HuH-7.5 (cell line): ENCODE measurements around the gene ADGRL3.
"Not testable (repeated sequence)": the region's sequence is repeated elsewhere in the genome, so short reads cannot be mapped to it uniquely, and the experiment has no call there.

Experiments used
- DNase-seq: peaks from one replicate; pipeline ENCODE4 v3.0.0; 2011; ENCODE audit warnings: low spot score

Gene ADGRL3

DNA sequence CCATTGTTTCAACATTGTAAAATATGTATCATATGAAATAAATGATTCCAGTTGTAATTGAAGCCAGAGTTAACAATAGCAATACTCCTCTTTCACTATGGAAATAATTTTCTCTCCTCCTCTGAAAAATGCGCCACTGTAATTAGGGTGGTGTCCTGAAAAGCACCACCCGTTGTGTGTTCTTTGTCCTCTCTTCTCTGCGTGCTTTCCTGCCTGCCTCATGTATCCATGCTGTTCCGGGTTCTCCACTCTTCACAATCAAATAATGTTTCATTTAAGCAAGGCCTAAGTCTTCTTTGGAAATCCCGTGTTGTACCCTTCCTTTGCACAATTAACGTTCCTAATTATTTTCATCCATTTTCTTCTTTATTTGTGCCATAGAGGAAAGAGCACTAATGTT lies 293.3 kb downstream of the ADGRL3 start:
- no peak for DNase-seq

DNA sequence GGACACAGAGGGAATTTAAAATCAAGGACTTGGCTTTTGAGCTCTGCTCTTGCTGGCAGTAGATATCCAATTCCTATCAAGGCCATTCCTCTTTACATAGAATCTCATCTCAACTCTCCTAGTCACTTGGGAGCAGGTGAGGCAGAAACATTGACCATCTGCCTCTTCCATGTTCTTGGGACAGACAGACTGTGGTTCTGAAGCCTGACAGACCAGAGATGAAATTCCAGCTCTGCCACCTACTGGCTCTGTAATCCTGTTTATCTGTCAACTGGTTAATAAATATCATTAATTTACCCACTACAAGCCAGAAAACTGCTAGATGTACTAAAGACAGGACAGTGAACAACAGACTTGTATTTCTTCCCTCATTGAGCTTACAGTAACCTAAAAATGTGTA lies 300.8 kb downstream of the ADGRL3 start:
- DNase-seq, result no peak

DNA sequence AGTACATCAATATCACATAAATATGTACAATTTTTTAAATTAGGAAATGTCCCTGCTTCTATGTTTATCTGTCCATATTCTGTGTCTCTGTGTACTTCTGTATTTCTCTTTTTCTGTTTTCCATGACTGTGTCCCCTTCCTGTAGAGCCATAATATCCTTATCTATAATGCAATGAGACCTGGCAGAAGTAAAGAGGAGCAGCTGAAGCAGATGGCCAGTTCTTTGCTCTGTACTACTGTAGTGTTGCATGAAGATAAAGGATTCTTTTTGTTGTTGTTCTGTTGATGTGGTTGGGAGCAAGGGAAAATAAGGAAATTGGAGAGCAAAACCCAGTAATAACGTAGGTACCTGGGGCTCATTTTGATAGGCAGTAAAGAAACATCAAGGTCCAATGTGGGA lies 301.7 kb downstream of the ADGRL3 start:
- no peak for DNase-seq

- no peak for DNase-seq
Measured at GRCh38 chr4:61505773-61506685, 305.9 kb downstream of the ADGRL3 start.

- no peak for DNase-seq
Measured at GRCh38 chr4:61507091-61507490, 307.0 kb downstream of the ADGRL3 start.

DNA sequence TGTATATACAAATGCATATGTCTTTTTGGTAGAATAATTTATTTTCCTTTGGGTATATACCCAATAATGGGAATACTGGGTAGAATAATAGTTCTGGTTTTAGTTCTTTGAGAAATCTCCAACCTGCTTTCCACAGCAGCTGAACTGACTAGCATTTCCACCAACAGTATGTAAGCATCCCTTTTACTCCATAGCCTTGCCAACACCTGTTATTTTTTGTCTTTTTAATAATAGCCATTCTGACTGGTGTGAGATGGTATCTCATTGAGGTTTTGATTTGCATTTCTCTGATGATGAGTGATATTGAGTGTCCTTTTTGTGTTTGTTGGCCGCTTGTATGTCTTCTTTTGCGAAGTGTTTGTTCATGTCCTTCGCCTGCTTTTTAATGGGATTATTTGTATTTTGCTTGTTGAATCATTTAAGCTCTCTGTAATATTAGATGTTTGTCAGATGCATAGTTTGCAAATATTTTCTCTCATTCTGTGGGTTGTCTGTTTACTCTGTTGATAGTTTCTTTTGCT lies 309.7 kb downstream of the ADGRL3 start:
- DNase-seq, result not testable (repeated sequence)

DNA sequence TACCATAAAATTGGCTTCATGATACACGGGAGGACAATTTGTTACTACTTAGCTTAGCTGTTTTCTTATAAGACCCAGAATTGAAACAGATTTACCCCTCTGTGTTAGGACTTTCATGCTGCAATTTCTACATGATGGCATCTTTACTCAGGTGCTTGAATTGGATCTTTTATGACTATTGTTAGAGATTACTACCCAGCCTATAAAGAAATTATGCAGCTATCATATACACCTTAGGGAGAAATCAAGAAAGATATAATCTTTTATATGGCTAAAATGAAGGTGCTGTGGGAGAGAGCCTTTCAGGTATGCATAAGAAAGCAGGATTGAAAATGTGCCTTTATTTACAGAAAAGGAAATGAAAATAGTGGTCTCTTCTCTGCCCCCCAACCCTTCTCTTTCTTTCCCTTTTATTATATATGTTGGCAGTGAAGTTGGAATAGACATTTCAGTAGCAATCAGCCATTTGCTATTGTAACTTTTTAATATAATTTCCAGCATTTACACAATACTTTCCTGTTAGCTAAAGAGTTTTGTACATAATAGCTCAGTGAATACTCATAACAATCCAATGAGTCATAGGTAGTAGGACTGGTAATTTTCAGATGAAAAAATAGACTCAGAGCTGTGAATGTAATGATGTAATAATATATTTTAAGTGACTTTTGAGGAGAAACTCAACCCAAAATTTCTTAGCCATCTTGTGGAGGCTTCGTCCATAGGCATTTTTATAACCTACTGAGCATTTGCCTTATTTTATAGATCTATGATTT lies 311.8 kb downstream of the ADGRL3 start:
- no peak for DNase-seq

- DNase-seq, result no peak
Measured at GRCh38 chr4:61514991-61515390, 314.9 kb downstream of the ADGRL3 start.

DNA sequence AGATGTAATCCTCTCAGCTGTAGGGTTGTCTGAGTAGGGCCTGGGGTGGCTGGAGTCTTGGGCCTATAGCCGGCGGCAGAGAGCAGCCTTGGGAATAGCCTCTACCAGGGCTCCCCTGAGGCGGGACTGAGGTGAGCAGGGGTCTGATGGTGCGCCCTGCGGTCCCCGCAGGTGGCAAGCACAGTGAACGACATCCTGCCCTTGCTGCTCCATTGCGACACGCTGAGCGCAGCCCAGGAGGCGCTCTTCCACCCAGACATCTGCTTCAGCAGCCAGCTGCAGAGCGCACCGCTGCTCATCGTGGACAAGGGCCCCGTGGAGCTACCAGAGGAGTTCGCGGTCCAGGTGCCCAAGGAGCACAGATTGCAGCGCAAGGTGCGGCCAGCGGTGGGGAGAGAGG lies 317.0 kb downstream of the ADGRL3 start:
- DNase-seq, result peak; percentile 9

- DNase-seq, result no peak
Measured at GRCh38 chr4:61520166-61520565, 320.0 kb downstream of the ADGRL3 start.

DNA sequence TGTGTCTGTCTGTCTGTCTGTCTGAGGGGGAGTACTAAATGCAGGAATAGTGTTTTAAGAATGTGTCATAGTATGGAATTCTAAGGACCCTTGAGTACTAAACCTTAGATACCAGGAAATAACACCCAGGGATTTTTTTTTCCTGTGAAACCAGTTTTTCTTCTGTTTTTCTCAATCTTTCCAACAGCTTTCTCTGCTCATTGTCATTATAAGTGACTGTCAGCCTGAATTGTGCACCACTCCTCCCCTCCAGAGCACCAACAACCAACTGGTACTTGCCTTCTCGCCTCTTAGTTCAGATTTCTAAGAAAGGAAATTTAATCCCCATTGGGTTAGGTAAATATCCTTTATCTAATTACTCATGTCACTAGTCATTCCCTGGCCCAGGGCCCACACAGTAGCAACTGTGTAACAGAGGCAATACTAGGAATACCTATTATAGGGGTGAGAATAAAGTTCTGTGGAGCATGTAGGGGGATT lies 320.6 kb downstream of the ADGRL3 start:
- no peak for DNase-seq

DNA sequence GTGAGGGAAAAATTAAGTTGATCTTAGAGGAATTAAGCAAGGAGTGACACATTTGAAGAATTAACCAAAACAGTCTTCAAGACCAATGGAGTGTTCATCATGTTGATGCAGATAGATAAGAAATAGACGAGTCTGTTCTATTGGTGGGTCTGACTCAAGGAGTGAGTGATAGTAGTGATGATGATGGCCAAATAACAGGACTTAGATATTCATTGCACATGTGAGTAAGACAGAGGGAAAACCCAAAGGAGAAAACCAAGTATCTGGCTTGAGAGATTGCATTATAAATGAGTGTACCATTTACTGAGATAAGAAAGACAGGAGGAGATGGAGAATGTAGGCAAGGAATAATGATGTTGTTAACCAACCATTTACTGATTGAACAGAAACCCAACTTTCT lies 321.3 kb downstream of the ADGRL3 start:
- DNase-seq, result no peak

DNA sequence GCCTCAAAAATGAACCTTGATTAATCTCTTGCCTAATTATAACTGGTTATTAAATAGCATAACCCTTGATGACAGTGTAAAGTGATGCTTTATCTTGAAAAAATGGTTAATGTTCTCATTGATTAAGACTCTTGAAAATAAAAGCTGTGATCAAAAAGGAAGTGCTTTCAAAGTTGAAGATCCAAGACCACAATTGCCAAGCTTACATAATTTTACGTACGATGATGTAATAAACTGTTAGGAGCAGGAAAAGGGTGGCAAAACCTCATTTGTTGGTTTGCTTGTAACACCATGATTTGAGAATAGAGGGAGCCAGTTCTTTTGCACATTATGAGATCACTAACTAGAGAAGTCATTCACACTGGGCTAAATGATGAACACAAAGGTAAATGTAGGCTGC lies 322.2 kb downstream of the ADGRL3 start:
- DNase-seq, result no peak

- DNase-seq, result no peak
Measured at GRCh38 chr4:61527888-61528287, 327.8 kb downstream of the ADGRL3 start.

DNA sequence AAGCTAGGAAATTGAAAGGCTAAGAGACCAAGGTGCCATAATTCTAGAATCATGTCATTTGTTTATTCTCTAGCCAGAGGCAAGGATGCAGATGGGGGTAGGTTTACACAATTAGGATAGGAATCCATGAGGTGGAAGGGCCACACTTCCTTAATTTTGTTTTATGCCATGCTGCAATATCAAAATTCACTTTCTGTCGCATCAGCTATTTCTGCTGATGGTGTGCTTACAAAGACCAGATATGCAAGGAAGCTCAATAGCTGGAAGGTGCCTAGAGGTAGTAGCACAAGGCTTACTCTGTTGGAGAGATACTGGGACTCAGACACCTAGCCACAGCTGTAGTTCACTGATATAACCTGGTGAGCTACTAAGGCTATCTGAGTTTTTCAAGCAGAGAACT lies 328.5 kb downstream of the ADGRL3 start:
- DNase-seq, result no peak

DNA sequence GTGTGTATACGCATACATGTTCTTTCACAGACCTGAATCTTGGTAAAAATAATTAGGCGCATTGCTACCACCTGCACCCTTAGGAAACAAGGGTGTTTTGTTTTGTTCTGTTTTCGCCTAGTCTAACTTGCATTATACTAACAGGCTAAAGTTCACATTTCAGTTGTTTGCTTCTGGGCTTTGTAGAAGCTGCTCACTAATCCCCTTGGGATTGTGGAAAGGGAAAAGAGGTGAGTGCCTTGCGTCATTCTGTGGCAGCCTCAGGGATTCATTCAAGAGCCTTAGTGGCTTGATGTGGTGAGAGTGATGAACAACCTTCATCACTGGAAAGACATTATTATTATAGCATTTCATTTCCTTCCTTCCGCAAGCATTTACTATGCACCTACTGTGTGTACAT lies 331.1 kb downstream of the ADGRL3 start:
- peak; percentile 12 for DNase-seq

GRCh38 chr4:61532336-61533000 lies 332.3 kb downstream of the ADGRL3 start:
- no peak for DNase-seq

- no peak for DNase-seq
Measured at GRCh38 chr4:61533140-61533539, 333.0 kb downstream of the ADGRL3 start.

GRCh38 chr4:61540944-61541343 lies 340.8 kb downstream of the ADGRL3 start:
- DNase-seq, result peak; percentile 31

DNA sequence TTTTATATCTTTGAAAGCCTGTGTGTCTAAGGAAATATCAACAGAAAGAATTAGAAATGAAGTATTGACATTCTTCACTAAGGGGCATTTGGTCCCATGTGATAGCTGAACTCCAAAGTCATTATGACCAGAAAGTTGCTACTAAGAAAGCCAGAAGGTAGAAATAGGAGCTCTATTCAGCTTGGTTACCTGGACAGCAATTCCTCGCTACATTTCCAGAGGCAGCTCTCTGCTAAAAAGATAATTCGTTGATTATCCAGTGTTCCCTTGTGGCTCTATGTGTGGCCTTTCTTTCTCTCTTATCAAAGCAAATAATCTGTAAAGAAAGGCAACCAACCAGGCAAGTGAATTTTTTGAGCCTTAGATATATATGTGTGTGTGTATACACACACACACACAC lies 341.3 kb downstream of the ADGRL3 start:
- no peak for DNase-seq

GRCh38 chr4:61543976-61544375 lies 343.9 kb downstream of the ADGRL3 start:
- DNase-seq, result no peak

DNA sequence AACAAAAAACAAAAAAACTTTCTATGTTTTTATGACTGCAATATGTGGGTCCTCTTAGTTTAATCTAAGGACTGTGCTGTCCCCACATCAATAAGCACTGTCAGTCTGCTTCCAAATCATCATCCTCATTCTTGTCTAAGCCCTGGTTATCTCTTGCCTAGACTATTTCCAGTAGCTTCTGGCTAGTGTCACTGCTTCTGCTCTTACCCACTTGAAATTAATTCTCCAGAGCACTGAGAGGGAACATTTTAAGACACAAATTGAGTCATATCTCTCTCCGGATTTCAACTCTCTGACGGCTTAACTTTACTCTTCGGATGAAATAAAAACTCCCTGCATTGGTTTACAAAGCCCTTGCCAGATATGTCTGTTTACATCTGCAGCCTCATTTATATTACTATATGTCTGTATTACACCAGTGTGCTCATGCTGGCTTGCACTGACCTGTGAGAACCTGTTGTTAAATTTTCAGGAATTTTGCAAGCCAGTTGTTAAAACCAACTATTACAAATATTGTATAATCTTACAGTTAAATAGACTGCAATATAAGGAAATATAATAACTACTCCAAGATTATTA lies 345.9 kb downstream of the ADGRL3 start:
- no peak for DNase-seq
